Lower leg skin (tissue), 4 donors: Measurements from ENCODE around the gene SEMA3A. TPM values are rescaled to one million over a fixed set of nuclear protein-coding genes. Genes with fewer than 3 reads are reported as not detected.

Experiments
- DNase-seq, 2 donors: peaks; one replicate each; pipeline ENCODE4 v3.0.0-alpha.2; 2019; ENCODE audit warnings: low spot score in 2 of 2
- H3K4me3 ChIP-seq: fragments of 200-600 bp; sonication (generic); 2 replicates; pipeline ENCODE4 v1.5.1; 2017; ENCODE audit warnings: mild to moderate bottlenecking, low read depth; ENCODE audit not compliant: poor library complexity, severe bottlenecking
- POLR2A ChIP-seq, 2 donors: fragments of 450-650 bp; IDR thresholded peaks; one replicate each; pipeline ENCODE4 v1.6.1; 2016 to 2017; ENCODE audit warnings: antibody characterized with exemption in 2 of 2, mild to moderate bottlenecking in 1 of 2, moderate library complexity in 1 of 2
- WGBS, 2 donors: methylation state at CpG; one replicate each; pipeline ENCODE4 v1.1.5; 2018; 5-methylcytosine and 5-hydroxymethylcytosine counted together
- intact Hi-C: fragments of 100-400 bp; cut with DNase I; formaldehyde crosslinking; loops from one replicate; pipeline ENCODE4 v1.15.0; 2023; ENCODE audit warnings: low total_unique reads
- total RNA-seq, 4 donors: library from RNA; depleted of rRNA; stranded (reverse); fragments of >200 nt; gene quantifications; one replicate each; pipeline ENCODE4 v1.1.0, GENCODE V29; 2016
- TF ChIP-seq, protein P1 (sequence below), 3 donors: fragments of 450-650 bp; IDR thresholded peaks; one replicate each; pipeline ENCODE4 v1.5.1; 2016; ENCODE audit warnings: antibody characterized with exemption in 3 of 3, mild to moderate bottlenecking in 3 of 3, moderate library complexity in 2 of 3

Gene SEMA3A
- total RNA-seq, 4 donors from 2014 or later = 0.19 to 1.6 (median 1.4) TPM

DNA sequence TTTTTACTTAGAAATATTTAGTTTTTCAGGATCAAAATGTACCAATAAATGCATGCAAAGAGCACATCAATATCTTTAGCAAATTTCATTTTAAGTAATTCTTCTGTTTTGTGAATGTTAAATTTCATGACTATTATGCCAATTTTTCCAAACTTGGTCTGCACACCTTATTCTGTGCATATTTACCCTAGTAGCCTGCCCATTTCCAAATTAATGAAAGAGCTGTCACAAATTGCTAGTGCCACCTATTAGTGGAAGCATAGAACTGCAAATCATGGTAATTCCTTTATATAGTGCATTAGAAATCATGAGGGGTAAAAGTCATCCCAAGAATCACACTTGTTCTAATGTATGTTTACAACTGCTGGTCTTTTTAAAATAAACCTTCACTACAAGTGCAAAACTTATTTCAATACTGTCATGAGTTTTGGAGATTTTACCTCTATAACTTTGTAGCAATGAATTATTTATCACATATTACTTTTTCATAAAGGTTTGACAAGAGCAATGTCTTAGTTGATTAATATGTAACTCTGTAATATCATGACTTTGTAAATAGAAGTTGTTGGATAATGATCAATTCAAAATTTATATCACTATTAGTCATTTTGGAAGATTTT, 5.7 kb downstream of the SEMA3A start:
- intact Hi-C loops = no loop called here
- no peak overlapping the region for H3K4me3 ChIP-seq
- no peak for TF ChIP-seq POLR2A (IDR thresholded peaks at IDR 0.05)
- TF ChIP-seq, protein P1, sequence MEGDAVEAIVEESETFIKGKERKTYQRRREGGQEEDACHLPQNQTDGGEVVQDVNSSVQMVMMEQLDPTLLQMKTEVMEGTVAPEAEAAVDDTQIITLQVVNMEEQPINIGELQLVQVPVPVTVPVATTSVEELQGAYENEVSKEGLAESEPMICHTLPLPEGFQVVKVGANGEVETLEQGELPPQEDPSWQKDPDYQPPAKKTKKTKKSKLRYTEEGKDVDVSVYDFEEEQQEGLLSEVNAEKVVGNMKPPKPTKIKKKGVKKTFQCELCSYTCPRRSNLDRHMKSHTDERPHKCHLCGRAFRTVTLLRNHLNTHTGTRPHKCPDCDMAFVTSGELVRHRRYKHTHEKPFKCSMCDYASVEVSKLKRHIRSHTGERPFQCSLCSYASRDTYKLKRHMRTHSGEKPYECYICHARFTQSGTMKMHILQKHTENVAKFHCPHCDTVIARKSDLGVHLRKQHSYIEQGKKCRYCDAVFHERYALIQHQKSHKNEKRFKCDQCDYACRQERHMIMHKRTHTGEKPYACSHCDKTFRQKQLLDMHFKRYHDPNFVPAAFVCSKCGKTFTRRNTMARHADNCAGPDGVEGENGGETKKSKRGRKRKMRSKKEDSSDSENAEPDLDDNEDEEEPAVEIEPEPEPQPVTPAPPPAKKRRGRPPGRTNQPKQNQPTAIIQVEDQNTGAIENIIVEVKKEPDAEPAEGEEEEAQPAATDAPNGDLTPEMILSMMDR (IDR thresholded peaks at IDR 0.05) = no peak
- DNase-seq = no peak

DNA sequence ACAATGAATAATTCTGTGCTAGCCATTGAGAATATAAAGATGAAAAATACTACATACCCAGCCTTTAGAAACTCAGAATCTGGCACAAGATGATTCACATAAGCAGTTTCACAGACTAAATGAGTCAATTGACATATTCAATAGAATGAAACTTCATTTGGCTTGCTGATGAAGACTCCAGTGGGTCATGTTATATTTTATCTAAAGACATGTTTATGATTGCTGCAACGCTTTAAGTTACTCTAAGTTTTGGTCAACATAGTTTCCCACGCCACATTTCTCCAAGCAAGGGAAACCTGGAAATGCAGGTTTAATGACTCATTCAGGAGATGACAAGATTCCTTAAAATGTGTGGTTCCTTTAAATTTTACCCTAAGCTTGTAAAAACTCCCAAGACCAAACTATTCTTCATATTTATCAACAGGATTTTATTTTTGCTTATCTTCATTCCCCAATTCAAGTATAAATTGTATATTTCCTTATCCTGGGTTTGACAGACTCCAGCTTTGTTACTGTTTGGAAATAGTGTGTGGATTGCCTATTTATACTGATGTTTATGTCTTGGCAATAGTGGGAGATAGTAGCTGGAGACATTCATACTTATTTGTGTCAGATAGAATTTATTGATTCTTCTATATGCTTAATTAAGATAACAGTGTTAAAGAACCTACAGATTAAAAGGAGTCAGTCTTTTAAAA, 6.6 kb downstream of the SEMA3A start:
- DNase-seq = no peak
- intact Hi-C loops = no loop called here
- 62 to 70% methylated on average over 2 of the region's 2 CpGs for WGBS, 2 donors
- H3K4me3 ChIP-seq = no peak overlapping the region
- TF ChIP-seq, protein P1 (IDR thresholded peaks at IDR 0.05) = no peak
- TF ChIP-seq POLR2A (IDR thresholded peaks at IDR 0.05) = no peak

DNA sequence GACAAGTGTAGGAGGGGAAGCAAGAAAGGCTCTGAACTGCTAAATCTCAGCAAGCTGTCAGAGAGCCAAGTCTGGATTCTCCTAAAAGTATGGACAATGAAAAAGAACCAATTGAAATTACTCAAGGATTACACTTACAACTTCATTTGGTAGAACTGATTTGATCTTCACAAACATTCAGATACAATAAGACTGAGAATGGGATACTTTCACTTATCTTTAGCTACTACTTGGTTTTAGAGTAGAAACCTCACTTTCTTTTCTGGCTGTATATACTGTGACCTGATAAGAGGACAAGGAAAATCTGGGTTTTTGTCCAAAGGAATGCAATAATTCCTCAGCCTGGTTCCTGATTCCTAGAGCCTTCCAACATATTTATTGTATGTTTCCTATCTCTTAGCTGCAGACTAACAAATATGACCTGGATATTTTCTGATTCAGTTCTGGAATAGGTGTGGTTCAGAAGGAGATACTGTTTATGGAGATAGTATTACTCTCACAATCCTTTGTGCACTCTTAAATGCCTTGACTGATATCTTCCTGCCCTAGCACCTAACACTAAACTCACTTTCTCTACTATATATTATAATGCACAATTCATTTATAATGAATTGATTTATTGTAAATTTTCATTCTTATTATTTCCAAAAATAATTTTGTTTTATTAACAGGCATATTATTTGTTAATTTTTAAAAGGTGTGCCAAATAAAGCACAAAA, 7.3 kb downstream of the SEMA3A start:
- intact Hi-C loops = no loop called here
- TF ChIP-seq, protein P1 (IDR thresholded peaks at IDR 0.05) = no peak
- no peak for TF ChIP-seq POLR2A (IDR thresholded peaks at IDR 0.05)
- no peak overlapping the region for H3K4me3 ChIP-seq
- no peak for DNase-seq

DNA sequence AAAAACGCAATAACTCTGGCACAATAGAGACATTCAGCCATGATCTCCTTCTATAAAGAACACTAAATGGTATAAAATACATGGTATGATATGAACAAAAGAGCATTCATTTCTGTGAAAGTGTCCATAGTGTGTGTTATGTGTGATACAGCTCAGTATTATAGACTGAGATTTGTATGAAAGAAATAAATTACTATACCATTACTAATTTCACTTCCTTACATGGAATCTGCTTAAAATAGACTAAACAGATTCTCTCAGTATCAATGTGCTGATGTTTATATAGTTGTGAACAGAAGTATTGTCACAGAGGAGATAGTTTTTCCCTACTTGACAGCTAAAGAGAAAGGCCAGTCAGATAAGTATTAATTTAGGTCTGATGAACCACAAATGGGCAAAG, 10.8 kb downstream of the SEMA3A start:
- WGBS, 2 donors = 95 to 98% methylated on average over 1 of the region's 1 CpG
- H3K4me3 ChIP-seq = no peak overlapping the region
- TF ChIP-seq, protein P1 (IDR thresholded peaks at IDR 0.05) = no peak
- no peak for TF ChIP-seq POLR2A (IDR thresholded peaks at IDR 0.05)
- intact Hi-C loops = no loop called here
- DNase-seq = no peak

- 83 to 87% methylated on average over 1 of the region's 1 CpG for WGBS, 2 donors
- intact Hi-C loops = no loop called here
- no peak for DNase-seq
- H3K4me3 ChIP-seq = no peak overlapping the region
- TF ChIP-seq POLR2A (IDR thresholded peaks at IDR 0.05) = no peak
- TF ChIP-seq, protein P1 (IDR thresholded peaks at IDR 0.05) = no peak
These were observed 12.3 kb downstream of the SEMA3A start for GRCh38 chr7:84182301-84182700.
